Mammary epithelial cell (primary cell): ENCODE data around the gene TET3.

Source experiments
- EZH2 ChIP-seq: IDR thresholded peaks from 2 replicates; pipeline ENCODE4 v1.6.1; 2012; ENCODE audit warnings: low read length, inconsistent platforms, borderline replicate concordance
- TF ChIP-seq, protein P1 (sequence below), 2 donors: IDR thresholded peaks in 1 of 2; conservative IDR thresholded peaks in 1 of 2; 2 replicates each; pipeline ENCODE4 v1.5.1; 2011 to 2012; ENCODE audit warnings: inconsistent platforms in 2 of 2, low read length in 2 of 2, mild to moderate bottlenecking in 2 of 2, control low read depth in 1 of 2, low read depth in 1 of 2; ENCODE audit not compliant: insufficient read depth in 1 of 2; ENCODE audit errors: extremely low read depth in 1 of 2

DNA sequence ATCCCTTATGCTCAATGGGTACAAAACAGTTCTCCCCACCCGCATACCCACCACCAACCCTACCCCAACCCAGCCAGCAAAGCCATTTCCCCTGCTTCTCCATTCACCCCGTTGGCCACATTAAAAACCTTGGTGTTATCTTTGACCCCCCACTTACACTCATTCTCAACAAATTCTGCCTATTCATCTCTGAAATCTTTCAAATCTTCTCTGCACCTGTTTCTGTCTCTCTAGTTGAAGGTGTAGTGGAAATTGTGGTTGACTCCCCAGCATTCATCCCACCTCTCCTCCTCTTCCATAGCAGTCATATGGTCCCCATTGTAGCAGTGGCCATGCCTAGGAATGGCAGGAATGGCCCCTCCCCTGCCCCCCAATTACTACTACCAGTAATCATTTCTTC is 20.5 kb upstream of the TET3 start:
- TF ChIP-seq, protein P1, sequence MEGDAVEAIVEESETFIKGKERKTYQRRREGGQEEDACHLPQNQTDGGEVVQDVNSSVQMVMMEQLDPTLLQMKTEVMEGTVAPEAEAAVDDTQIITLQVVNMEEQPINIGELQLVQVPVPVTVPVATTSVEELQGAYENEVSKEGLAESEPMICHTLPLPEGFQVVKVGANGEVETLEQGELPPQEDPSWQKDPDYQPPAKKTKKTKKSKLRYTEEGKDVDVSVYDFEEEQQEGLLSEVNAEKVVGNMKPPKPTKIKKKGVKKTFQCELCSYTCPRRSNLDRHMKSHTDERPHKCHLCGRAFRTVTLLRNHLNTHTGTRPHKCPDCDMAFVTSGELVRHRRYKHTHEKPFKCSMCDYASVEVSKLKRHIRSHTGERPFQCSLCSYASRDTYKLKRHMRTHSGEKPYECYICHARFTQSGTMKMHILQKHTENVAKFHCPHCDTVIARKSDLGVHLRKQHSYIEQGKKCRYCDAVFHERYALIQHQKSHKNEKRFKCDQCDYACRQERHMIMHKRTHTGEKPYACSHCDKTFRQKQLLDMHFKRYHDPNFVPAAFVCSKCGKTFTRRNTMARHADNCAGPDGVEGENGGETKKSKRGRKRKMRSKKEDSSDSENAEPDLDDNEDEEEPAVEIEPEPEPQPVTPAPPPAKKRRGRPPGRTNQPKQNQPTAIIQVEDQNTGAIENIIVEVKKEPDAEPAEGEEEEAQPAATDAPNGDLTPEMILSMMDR (conservative IDR thresholded peaks at IDR 0.05 in 1 of 2, IDR thresholded peaks at IDR 0.05 in 1 of 2; ENCODE audit: extremely low read depth in 1 of 2, insufficient read depth in 1 of 2, low read depth in 1 of 2, low read length in 2 of 2) = no peak
- TF ChIP-seq EZH2 = no peak
